Mammary epithelial cell (primary cell): Measurements from ENCODE around the gene MMEL1.

Experiments
- EZH2 ChIP-seq: IDR thresholded peaks from 2 replicates; pipeline ENCODE4 v1.6.1; 2012; ENCODE audit warnings: low read length, inconsistent platforms, borderline replicate concordance
- TF ChIP-seq, protein P1 (sequence below), 2 donors: IDR thresholded peaks in 1 of 2; conservative IDR thresholded peaks in 1 of 2; 2 replicates each; pipeline ENCODE4 v1.5.1; 2011 to 2012; ENCODE audit warnings: inconsistent platforms in 2 of 2, low read length in 2 of 2, mild to moderate bottlenecking in 2 of 2, control low read depth in 1 of 2, low read depth in 1 of 2; ENCODE audit not compliant: insufficient read depth in 1 of 2; ENCODE audit errors: extremely low read depth in 1 of 2

- TF ChIP-seq, protein P1, sequence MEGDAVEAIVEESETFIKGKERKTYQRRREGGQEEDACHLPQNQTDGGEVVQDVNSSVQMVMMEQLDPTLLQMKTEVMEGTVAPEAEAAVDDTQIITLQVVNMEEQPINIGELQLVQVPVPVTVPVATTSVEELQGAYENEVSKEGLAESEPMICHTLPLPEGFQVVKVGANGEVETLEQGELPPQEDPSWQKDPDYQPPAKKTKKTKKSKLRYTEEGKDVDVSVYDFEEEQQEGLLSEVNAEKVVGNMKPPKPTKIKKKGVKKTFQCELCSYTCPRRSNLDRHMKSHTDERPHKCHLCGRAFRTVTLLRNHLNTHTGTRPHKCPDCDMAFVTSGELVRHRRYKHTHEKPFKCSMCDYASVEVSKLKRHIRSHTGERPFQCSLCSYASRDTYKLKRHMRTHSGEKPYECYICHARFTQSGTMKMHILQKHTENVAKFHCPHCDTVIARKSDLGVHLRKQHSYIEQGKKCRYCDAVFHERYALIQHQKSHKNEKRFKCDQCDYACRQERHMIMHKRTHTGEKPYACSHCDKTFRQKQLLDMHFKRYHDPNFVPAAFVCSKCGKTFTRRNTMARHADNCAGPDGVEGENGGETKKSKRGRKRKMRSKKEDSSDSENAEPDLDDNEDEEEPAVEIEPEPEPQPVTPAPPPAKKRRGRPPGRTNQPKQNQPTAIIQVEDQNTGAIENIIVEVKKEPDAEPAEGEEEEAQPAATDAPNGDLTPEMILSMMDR (conservative IDR thresholded peaks at IDR 0.05 in 1 of 2, IDR thresholded peaks at IDR 0.05 in 1 of 2; ENCODE audit: extremely low read depth in 1 of 2, insufficient read depth in 1 of 2, low read depth in 1 of 2, low read length in 2 of 2), result no peak
- TF ChIP-seq EZH2, result no peak
These were observed 71.4 kb downstream of the MMEL1 start for GRCh38 chr1:2561446-2561845.
